GM19035 (cell line): ENCODE data around the gene BFSP1.

Source experiments
- ATAC-seq: cut with Tn5 transposase; IDR thresholded peaks from one replicate; pipeline ENCODE4 v1.9.1; 2021; ENCODE audit not compliant: unreplicated experiment

The BFSP1 gene

GRCh38 chr20:17500271-17500670 lies 30.9 kb downstream of the BFSP1 start:
- ATAC-seq, result no peak

GRCh38 chr20:17499041-17499440 lies 32.1 kb downstream of the BFSP1 start:
- no peak for ATAC-seq

- no peak for ATAC-seq
Measured at GRCh38 chr20:17498641-17499040, 32.5 kb downstream of the BFSP1 start.

GRCh38 chr20:17497821-17498580 lies 33.2 kb downstream of the BFSP1 start:
- ATAC-seq, result no peak

- ATAC-seq, result no peak
Measured at GRCh38 chr20:17495826-17496225, 35.4 kb downstream of the BFSP1 start.

DNA sequence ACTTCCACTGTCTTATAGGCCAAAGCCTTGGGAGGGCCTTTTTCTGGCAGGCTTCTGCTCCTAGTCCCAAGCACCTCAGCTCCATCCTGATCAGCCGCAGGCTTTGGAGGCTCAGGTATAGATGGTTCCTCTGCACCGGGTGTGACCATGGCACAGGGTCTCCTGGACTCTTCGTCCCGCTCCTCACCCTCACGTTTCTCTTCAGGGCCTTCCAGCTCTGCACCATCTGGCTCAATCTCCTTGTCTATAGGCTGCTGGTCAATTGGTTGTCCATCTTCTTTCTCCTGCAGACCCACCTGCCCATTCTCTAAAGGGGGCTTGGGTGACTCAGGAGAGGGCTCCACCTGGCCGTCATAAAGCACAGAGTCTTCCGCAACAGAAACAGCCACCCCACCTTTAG lies 37.0 kb downstream of the BFSP1 start:
- no peak for ATAC-seq

DNA sequence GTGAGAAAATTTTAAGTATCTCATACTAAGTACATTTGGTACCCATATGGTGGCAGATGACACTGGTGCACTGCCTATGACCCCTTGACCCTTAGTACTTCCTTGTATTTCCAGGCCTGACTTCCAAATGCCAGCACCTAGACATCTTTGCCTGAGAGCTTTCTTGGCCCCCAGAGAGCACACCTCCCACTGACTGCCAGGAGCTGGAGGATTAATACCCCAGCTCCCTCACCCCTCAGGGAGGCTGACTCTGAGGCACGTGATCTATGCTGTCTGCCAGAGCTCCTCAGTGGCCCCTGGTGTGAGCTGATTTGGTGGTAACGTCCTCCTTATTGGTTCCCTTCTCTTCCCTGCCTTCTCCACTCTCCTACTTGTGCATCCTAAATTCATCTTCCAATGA lies 38.0 kb downstream of the BFSP1 start:
- no peak for ATAC-seq

- ATAC-seq, result no peak
Measured at GRCh38 chr20:17491488-17491887, 39.7 kb downstream of the BFSP1 start.

DNA sequence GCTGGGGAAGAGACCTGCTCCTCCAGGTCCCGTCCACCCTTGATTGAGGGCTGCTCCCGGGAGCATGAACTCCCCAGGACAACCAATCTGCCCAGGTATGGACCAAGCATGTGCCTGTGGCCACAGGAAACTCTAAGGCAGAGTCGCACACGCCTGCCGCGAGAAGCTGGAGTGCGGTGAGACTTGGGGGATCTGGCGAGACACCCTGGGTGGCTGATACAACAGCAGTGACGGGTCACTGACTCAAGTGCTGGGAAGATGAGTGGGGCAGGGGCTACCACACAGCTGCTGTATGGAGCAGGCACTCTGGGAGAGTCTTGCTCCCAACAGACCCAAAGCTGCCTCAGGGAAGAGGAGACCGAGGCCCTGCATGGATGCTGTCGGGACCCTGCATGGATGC lies 40.1 kb downstream of the BFSP1 start:
- no peak for ATAC-seq

GRCh38 chr20:17490501-17490900 lies 40.7 kb downstream of the BFSP1 start:
- ATAC-seq, result no peak

GRCh38 chr20:17488916-17489600 lies 42.1 kb downstream of the BFSP1 start:
- no peak for ATAC-seq

GRCh38 chr20:17485017-17485416 lies 46.2 kb downstream of the BFSP1 start:
- no peak for ATAC-seq

DNA sequence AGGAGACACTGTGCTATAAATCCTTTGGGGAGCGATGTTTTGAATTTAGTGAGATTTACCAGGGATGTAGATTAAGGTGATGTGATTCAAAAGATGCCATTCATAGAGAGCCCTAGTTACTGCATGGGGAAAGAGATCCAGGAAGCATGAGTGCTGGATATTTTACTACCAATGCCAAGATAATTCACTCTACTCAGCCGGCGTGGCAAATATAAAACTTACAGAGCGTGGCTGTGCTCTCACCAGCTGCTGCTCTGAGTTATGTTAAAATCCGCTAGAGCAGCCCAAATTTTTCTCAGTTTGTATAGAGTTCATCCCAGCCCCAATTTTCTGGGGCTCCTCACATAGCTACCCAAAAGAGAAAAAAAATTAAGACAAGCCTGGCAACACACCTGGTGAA lies 48.6 kb downstream of the BFSP1 start:
- no peak for ATAC-seq

- no peak for ATAC-seq
Measured at GRCh38 chr20:17481661-17482060, 49.5 kb downstream of the BFSP1 start.

- no peak for ATAC-seq
Measured at GRCh38 chr20:17480696-17481095, 50.5 kb downstream of the BFSP1 start.

- ATAC-seq, result no peak
Measured at GRCh38 chr20:17479063-17479657, 52.0 kb downstream of the BFSP1 start.

DNA sequence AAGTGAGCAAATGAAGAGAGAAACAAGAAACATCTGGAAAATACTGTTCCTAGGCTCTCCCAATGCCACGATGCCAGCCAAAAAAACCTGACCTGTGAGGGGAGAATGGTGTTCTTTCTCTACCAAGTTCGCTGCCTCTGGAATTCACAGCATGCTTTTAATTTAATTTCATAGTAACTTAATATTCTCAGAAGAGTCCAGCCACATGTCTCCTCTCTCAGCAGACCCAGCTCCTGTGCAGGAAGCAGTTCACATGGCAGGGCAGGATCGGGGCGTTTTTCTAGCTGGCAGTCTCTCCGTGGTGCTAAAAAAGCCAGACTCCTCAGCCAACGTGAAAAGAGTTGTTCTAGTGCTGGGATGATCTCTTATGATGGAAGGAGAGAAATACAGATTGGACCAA lies 57.5 kb downstream of the BFSP1 start:
- ATAC-seq, result no peak

- no peak for ATAC-seq
Measured at GRCh38 chr20:17471606-17472187, 59.5 kb downstream of the BFSP1 start.

DNA sequence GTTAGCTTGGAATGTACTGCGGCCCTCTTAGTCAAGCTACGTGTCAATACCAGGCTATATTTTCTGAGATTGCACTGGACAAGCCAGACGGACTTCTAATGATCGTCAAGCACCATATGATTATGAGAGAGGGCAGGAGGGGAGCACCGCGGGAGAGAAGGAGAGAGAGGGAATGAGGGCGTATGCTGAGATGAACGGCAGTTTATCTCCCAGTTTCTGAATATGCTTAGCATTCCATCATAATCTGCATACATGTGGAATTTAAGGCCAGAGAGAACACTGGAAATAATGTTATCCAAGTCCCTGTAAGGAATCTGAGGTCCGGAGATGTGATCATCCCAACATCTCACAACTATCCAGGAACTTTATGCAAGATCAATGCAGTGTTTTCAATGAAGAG lies 60.2 kb downstream of the BFSP1 start:
- no peak for ATAC-seq

DNA sequence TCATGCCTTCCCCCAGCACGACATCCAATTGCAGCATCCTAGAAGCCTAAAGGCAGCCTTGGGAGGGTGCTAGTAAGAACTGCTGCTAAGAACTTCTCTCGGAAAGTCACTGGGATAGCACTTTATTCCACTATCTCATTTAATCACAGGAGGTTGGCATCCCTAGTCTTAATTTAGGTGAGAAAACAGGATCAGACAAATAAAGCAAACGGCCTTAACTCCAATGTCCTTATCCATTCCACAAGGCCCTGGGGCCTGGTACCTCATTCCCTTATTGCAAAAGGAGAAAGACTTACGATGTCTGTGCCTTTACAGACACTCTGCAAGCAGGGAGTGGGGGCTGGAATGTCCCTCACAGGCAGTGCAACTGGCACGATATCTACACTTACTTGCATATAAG lies 60.7 kb downstream of the BFSP1 start:
- no peak for ATAC-seq

- no peak for ATAC-seq
Measured at GRCh38 chr20:17469246-17470030, 61.7 kb downstream of the BFSP1 start.
